PC-3 (cell line): ENCODE data around the gene MISP. TPM values are rescaled to one million over a fixed set of nuclear protein-coding genes. Genes with fewer than 3 reads are reported as not detected.

Source experiments
- ATAC-seq: fragments of 200-7000 bp; cut with Tn5 transposase; 2 replicates; pipeline ENCODE4 v1.9.1; 2020; ENCODE audit warnings: mild to moderate bottlenecking, moderate library complexity
- BruUV-seq: library from RNA; stranded (reverse); fragments of 400-500 nt; replicated peaks from 2 replicates; lab custom pipeline; 2021; lab: Mats Ljungman, UMichigan
- CTCF ChIA-PET: fragments of 300-600 bp; sonication (Branson Sonifier 250); formaldehyde crosslinking; loops from one replicate; lab custom pipeline; 2022; ENCODE audit warnings: antibody characterized with exemption; lab: Charles Lee
- POLR2A ChIA-PET: fragments of 300-600 bp; sonication (Branson Sonifier 250); formaldehyde crosslinking; loops from one replicate; lab custom pipeline; 2022; ENCODE audit warnings: antibody characterized with exemption; ENCODE audit not compliant: unreplicated experiment; lab: Charles Lee
- DNase-seq: peaks from one replicate; pipeline ENCODE4 v3.0.0-alpha.2; 2015
- H2AFZ ChIP-seq: fragments of 300-600 bp; sonication (generic); 2 replicates; pipeline ENCODE4 v1.6.0; 2016; ENCODE audit warnings: antibody characterized with exemption, low read length
- H3F3A ChIP-seq: fragments of 300-600 bp; sonication (generic); one replicate; pipeline ENCODE4 v1.6.0; 2017; ENCODE audit warnings: antibody characterized with exemption, low read length, control low read depth, mild to moderate bottlenecking; ENCODE audit not compliant: unreplicated experiment
- H3K27ac ChIP-seq: fragments of 300-600 bp; sonication (generic); 2 replicates; pipeline ENCODE4 v1.5.1; 2016; ENCODE audit warnings: mild to moderate bottlenecking, low read length
- H3K27me3 ChIP-seq: fragments of 300-600 bp; sonication (generic); 2 replicates; pipeline ENCODE4 v1.6.1; 2016; ENCODE audit warnings: low read length, mixed read lengths
- H3K36me3 ChIP-seq: fragments of 300-600 bp; sonication (generic); 2 replicates; pipeline ENCODE4 v1.6.1; 2016; ENCODE audit warnings: low read depth, mixed run types, low read length, mixed read lengths
- H3K4me1 ChIP-seq: fragments of 300-600 bp; sonication (generic); 2 replicates; pipeline ENCODE4 v1.5.1; 2016; ENCODE audit warnings: low read length; ENCODE audit not compliant: insufficient read depth
- H3K4me2 ChIP-seq: fragments of 300-600 bp; sonication (generic); 2 replicates; pipeline ENCODE4 v1.6.0; 2016; ENCODE audit warnings: low read length
- H3K4me3 ChIP-seq: fragments of 300-600 bp; sonication (generic); 2 replicates; pipeline ENCODE4 v1.5.1; 2016; ENCODE audit warnings: mild to moderate bottlenecking, low read length, mixed read lengths
- H3K79me2 ChIP-seq: fragments of 300-600 bp; sonication (generic); 2 replicates; pipeline ENCODE4 v1.6.1; 2017; ENCODE audit warnings: low read length, mixed read lengths
- H3K9ac ChIP-seq: fragments of 300-600 bp; sonication (generic); 2 replicates; pipeline ENCODE4 v1.6.0; 2016; ENCODE audit warnings: mild to moderate bottlenecking, low read length
- H3K9me2 ChIP-seq: fragments of 300-600 bp; sonication (generic); replicated peaks from 2 replicates; pipeline ENCODE4 v1.6.1; 2016; ENCODE audit warnings: mixed run types, low read length, mixed read lengths
- H3K9me3 ChIP-seq: fragments of 300-600 bp; sonication (generic); 2 replicates; pipeline ENCODE4 v1.6.1; 2016; ENCODE audit warnings: low read length, mixed read lengths
- H4K20me1 ChIP-seq: fragments of 300-600 bp; sonication (generic); 2 replicates; pipeline ENCODE4 v1.6.1; 2016; ENCODE audit warnings: low read length, mixed read lengths
- EZH2 ChIP-seq: fragments of 300-600 bp; sonication (generic); IDR thresholded peaks from one replicate; pipeline ENCODE4 v1.6.1; 2017; ENCODE audit warnings: antibody characterized with exemption, mild to moderate bottlenecking, low read length; ENCODE audit not compliant: unreplicated experiment
- EZH2phosphoT487 ChIP-seq: fragments of 300-600 bp; sonication (generic); IDR thresholded peaks from 2 replicates; pipeline ENCODE4 v1.6.1; 2018; ENCODE audit warnings: mild to moderate bottlenecking, antibody characterized with exemption, low read length, borderline replicate concordance
- intact Hi-C: fragments of 100-400 bp; cut with micrococcal nuclease; formaldehyde crosslinking; loops from 2 replicates; pipeline ENCODE4 v1.9.0; 2023
- total RNA-seq: library from RNA; depleted of rRNA; stranded (reverse); fragments of >200 nt; gene quantifications from 2 replicates; pipeline ENCODE4 v1.2.3, GENCODE V29; 2014
- TF ChIP-seq, protein P1 (sequence below): fragments of 300-600 bp; sonication (generic); conservative IDR thresholded peaks from 2 replicates; pipeline ENCODE4 v1.5.1; 2017; ENCODE audit warnings: antibody characterized with exemption, low read depth, mild to moderate bottlenecking, low read length

MISP gene
- total RNA-seq, 1 experiment from 2014 or later, result 115 TPM

GRCh38 chr19:703651-704446, 47.1 kb upstream of the MISP start:
- H3K4me3 ChIP-seq, result no peak overlapping the region
- ChIA-PET CTCF (no interaction called here), POLR2A (no interaction called here)
- no peak overlapping the region for H3K27ac ChIP-seq
- no peak overlapping the region for H2AFZ ChIP-seq
- no peak overlapping the region for H3K9ac ChIP-seq
- H3F3A ChIP-seq, result no peaks in the 10 kb centered on the region
- intact Hi-C loops, result no loop called here
- H3K36me3 ChIP-seq, result no peaks in the 10 kb centered on the region
- no peak for TF ChIP-seq EZH2phosphoT487
- TF ChIP-seq EZH2, result no peak
- TF ChIP-seq, protein P1, sequence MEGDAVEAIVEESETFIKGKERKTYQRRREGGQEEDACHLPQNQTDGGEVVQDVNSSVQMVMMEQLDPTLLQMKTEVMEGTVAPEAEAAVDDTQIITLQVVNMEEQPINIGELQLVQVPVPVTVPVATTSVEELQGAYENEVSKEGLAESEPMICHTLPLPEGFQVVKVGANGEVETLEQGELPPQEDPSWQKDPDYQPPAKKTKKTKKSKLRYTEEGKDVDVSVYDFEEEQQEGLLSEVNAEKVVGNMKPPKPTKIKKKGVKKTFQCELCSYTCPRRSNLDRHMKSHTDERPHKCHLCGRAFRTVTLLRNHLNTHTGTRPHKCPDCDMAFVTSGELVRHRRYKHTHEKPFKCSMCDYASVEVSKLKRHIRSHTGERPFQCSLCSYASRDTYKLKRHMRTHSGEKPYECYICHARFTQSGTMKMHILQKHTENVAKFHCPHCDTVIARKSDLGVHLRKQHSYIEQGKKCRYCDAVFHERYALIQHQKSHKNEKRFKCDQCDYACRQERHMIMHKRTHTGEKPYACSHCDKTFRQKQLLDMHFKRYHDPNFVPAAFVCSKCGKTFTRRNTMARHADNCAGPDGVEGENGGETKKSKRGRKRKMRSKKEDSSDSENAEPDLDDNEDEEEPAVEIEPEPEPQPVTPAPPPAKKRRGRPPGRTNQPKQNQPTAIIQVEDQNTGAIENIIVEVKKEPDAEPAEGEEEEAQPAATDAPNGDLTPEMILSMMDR, result no peak
- BruUV-seq, result no TSS peak
- DNase-seq (peak; percentile 57), ATAC-seq (peak; percentile 58)
- no peaks in the 10 kb centered on the region for H3K27me3 ChIP-seq
- no peaks in the 10 kb centered on the region for H3K79me2 ChIP-seq
- H3K4me2 ChIP-seq, result no peak overlapping the region
- no peaks in the 10 kb centered on the region for H3K9me3 ChIP-seq
- H3K4me1 ChIP-seq, result no peaks in the 10 kb centered on the region
- H4K20me1 ChIP-seq, result no peaks in the 10 kb centered on the region
- H3K9me2 ChIP-seq, result no peaks in the 10 kb centered on the region

DNA sequence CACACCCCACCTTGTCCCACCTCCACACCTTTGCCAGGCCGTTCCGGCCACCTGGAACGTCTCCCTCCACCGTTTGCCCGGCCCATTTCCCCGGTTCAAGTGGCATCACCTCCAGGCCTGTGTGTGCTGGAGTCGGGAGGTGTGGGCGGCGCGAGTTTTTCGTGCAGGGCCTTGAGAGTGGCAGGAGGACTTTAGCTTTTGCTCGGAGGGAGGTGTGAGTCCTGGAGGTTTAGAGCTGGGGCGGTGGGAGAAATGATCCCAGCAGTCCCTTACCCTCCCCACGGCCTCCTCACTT, 46.5 kb upstream of the MISP start:
- Histone ChIP-seq H3K4me1 (no peaks in the 10 kb centered on the region), H3K9me2 (no peaks in the 10 kb centered on the region), H3K9ac (no peak overlapping the region), H3K4me2 (no peak overlapping the region), H3K9me3 (no peaks in the 10 kb centered on the region), H4K20me1 (no peaks in the 10 kb centered on the region), H3K79me2 (no peaks in the 10 kb centered on the region), H3K4me3 (no peak overlapping the region), H3K27me3 (no peaks in the 10 kb centered on the region), H3F3A (no peaks in the 10 kb centered on the region), H2AFZ (no peak overlapping the region), H3K36me3 (no peaks in the 10 kb centered on the region), H3K27ac (no peak overlapping the region)
- ATAC-seq (no peak), DNase-seq (no peak)
- CTCF ChIA-PET, result no interaction called here
- intact Hi-C loops, result no loop called here
- BruUV-seq, result no TSS peak
- POLR2A ChIA-PET, result no interaction called here
- TF ChIP-seq, protein P1, result no peak
- no peak for TF ChIP-seq EZH2
- TF ChIP-seq EZH2phosphoT487, result no peak
